HG03565 (cell line): ENCODE measurements around the gene CACUL1.
"Not testable (repeated sequence)": the region's sequence is repeated elsewhere in the genome, so short reads cannot be mapped to it uniquely, and the experiment has no call there.

ENCODE experiments used
- ATAC-seq: cut with Tn5 transposase; IDR thresholded peaks from one replicate; pipeline ENCODE4 v1.9.1; 2021; ENCODE audit warnings: mild to moderate bottlenecking, moderate library complexity; ENCODE audit not compliant: unreplicated experiment

CACUL1 gene

DNA sequence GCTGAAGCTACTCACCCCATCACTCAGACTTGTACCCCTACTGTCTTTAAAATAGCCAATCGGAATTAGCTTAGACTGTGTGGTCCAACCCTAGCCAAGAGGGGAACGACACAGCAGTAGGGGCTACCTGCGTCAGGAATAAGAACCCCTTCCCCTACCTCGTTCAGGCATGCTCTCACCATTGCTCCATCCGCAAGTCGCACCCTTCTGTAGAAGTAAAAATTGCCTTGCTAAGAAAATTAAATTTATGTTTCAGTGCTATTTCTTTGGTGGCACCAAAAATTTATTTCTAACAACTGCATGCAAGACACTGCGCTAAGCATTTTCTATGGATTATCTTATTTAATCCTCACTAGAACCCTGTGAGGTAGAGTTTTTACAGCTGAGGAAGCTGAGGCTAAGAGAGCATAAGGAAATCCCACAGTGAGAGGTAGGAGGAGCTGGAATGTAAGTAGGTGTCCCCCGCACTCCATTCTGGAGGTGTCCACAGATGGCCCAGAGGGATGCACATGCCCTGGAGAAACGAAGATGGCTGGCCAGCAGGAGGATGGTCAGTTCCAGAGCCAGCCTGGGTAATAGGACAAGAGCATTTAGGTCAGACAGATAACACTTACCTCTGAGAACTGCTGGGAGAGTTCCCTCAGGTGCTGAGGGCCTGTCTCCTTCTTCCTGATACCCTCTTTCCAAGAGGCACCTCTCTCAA, 15.3 kb upstream of the CACUL1 start:
- no peak for ATAC-seq

DNA sequence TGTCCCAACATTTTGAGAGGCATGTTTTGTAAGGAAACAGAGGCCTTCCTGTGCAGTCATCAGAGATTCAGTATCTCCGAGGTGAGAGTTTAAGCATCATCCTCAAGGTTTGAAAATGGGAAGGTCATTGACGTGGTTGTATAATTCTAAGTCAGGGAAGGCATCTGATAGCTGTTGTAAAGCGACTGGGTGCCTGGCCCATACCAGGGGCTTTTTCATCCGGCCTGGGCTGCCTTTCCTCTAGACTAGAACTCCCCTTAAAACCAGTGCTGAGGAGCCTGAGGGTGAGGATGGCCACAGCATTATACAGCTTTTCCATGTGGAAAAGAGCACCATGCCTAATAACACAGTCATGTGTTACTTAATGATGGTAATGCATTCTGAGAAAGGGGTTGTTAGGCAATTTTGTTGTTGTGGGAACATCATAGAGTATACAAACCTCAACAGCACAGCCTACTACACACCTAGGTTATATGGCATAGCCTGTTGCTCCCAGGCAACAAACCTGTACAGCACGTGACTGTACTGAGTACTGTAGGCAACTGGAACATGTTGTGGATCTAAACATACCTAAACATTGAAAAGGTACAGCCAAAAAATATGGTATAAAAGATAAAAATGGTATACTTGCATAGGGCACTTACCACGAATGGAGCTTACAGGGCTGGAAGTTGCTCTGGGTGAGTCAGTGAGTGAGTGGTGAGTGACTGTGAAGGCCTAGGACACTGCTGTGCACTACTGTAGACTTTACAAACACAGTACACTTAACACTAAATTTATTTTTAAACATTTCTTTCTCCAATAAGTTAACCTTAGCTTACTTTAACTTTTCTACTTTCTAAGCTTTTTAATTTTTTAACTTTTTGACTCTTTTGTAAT, 13.5 kb upstream of the CACUL1 start:
- ATAC-seq: no peak

DNA sequence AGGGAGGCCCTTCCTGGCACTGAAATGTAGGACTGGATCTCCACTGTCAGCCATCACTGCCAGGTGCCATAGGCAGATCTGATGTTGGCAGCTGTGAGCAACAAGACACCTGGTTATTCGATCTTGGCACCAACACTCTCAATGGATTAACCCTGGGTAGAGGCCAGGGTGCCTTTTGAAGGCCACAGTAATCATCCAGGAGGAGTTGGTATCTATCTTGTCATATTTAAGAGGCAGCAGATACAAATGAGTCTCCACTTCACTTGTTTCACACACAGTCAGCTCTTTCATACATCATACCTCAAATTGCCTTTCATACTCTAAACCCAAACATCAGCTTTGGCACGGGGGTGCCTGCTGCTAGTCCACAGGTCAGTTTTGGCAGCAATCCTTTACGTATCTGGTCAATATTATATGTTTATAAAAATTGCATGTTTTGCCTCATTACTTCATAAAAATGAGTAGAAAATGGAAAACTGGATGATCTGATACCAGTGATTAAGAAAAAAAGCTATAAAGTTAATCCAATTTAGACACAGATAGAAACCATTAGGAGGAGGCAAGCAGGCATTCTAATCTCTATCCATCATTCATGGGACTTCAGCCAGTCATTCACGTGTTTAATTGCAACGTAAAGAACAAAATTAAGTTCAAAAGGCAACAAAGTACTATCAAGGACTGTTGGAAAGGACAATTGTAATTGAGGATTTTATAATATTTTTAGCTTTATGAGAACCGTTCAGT, 12.7 kb upstream of the CACUL1 start:
- ATAC-seq: no peak

DNA sequence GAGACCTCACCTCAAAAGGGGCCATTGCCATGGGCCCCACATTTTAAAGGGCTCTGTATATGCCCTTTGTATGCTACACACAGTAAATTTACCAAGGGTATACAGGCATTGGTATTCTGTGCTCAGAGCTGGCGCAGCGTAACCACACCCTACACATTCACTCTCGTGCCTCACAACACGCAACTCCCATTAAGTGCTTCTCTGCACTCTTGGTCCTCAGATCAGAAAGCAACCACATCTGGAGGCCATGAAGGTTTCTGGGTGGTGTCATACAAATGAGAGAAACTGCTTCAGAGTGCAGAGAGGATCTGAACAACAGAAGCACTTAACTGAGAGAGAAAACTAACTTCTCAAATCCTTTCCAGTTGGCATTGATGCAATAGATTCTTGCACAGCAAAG, 9.4 kb upstream of the CACUL1 start:
- no peak for ATAC-seq

DNA sequence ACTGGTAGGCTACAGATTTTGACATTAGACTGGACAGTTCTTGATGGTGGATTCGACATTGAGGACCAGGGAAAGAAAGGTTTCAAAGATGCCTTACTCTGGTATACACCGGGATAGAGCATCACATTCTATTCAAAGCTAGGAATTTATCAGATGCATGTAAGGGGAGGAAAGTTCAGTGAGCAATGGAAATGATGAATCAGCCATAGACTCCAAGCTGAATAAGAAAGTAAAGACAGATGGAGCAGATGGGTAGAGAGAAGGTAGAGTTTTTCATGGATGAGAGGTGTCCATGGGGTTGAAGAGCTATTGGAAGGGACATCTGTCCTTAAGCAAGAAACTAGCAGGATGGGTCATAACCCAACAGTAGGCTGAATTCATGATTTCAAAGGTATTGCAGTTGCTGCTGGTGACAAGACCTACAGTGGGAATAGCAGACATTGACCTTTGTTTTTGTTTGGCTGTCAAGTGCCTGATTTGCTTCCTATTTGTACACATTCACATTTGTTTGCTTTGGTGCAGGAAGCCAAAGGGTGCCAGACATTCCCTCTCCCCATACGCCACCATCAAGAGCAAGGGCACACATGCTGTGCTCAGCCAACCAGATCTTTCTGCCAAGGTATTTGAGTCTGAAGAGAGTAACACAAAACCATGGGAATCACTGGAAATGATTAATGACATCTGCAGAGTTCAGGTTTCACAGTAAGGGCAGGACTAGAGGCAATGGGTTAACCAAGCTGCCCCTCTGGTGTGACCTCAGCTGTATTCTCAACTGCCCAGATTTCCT, 8.6 kb upstream of the CACUL1 start:
- no peak for ATAC-seq

DNA sequence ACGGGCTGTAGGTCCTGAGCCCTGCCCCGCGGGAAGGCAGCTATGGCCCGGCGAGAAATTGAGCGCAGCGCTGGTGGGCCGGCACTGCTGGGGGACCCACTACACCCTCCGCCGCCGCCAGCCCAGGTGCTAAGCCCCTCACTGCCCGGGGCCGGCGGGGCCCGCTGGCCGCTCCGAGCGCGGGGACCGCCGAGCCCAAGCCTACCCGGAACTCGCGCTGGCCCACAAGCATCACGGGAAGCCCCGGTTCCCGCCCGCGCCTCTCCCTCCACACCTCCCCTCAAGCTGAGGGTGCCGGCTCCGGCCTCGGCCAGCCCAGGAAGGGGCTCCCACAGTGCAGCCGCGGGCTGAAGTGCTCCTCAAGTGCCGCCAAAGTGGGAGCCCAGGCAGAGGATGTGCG, 5.5 kb upstream of the CACUL1 start:
- ATAC-seq: no peak

DNA sequence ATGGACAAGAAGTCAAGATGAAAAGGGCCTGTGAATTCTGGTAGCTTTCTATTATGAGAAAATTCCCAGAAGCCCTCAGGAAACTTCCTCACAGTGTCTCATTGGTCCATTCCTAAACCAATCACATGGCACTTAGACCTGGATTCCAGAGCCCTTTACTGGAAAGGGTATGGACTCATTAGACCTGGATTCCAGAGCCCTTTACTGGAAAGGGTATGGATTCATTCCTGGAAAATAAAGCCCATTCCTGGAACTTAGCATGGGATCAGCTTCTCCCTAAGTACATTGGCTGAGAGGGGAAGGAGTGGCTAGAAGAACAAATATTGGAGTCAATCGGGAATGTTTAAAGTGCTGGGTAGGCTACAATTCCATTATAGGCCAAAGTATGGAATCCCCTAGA, 3.7 kb upstream of the CACUL1 start:
- ATAC-seq: no peak

DNA sequence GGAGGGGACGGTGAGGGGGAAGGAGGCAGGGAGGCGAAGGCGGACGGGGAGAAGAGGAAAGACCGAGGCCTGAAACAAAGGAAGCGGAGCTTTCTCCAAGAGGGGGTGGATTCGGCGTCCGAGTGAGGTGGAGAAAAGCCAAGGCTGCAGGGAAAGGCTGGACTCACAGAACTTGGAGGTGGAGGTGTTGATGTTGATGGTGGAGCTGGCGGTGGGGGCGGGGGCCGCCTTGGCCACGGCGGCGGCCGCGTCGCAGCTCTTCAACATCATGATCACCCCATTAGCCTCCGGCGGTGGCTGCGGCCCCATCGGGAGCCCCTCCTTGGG, 578 bp downstream of the CACUL1 start:
- ATAC-seq: peak; percentile 5

DNA sequence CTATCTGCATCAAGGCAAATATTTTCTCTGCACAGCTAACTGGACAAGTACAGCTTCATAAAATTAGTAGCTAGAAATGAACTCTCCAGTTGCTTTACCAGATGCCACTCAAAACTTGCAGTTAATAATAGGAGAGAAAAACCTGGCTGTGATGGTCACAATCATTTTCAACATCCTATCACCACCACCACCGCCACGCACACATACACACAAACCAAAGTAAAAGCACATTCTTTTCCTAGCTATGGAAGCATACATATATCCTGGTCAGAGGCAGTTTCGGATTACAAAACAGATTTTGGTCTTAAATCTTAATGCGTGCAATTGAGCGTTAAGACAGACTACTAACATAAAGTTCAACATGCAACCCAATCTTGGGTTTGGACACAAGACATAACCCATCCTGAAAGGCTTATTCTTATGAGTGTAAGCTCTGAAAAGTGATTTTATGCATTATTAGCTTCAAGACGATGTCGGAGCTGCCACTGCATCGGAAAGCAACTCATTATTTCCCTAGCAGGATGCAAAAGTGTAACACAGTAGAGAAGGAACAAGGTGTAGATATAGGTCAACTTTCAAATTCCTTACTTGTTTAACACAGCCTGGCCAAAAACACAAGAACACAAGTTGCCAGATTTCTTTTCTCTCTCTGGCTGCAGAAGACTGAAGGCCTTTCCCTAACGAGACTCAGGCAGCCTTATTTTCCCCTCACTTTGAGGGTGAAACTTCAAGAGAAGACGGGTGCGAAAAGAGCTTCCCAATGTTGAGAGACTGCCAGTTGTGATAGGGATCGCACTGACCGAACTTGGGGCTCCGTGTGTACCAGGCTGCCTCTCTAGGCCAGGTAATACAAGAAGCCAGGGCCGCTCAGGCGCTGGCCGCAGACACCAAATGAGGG, 1.2 kb downstream of the CACUL1 start:
- no peak for ATAC-seq

DNA sequence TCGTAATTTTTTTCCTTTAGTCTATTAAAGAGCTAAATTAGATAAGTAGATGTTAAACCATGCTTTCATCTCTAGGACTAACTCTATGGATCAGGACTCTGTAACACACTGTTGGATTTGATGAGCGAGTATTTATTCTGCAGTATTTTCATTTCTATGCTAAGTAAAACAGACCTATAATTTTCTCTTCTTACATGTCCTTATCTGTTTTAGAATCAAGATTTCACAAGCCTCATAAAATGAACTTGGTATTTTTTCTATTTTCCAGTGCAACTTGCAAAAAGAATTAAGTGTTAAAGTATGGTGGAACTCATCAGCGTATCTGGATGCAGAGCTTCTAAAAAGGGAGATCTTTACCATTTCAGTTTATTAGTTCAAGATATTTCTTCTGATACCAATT, 2.4 kb downstream of the CACUL1 start:
- no peak for ATAC-seq

DNA sequence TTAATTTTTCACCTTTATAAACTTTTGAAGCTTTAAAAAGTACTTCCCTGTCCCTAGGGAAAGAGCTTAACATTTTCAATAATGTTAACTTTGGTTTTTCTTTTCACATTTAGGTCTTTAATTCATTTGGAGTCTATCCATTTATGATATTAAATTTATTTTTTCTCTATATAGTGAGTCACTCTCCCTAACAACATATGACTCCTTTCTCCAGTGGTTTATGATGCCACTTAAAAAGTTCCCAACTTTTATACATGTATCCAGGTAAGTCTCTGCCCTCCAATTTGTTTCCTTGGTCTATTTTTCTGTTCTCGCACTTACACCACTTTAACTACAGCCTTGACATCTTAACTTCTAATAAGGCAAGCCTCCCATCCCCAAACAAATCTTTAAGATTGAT, 3.5 kb downstream of the CACUL1 start:
- ATAC-seq: no peak

DNA sequence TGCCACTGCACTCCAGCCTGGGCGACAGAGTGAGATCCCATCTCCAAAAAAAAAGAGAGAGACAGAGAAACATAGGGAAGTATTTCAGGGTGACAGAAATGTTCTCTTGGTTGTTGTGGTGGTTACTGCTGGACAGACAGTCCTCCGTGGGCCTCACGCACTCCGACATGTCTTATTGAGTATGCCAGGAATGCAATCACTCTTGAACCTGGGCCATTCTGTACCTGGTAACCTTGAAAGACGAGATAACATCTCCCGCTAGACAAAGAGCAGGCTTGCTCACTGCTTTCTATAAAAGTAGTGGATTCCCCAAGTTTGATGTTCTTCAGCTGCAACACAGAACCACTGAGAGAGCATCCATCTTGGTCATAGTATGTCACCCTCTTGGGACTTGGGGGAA, 6.7 kb downstream of the CACUL1 start:
- no peak for ATAC-seq

DNA sequence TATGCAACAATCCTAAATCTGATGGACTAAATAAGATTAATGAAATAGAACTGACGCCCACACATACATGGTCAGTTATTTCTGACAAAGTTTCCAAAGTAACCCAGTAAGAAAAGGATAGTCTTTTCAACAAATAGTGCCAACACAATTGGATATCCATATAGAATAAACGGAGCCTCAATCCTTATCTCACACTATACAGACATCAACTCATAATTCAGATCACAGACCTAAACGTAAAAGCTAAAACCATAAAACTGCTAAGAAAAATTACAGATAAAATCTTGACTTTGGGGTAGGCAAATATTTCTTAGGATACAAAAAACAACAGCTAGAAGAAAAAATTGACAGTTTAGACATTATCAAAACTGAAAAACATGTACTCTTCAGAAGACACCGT, 8.5 kb downstream of the CACUL1 start:
- ATAC-seq: no peak

DNA sequence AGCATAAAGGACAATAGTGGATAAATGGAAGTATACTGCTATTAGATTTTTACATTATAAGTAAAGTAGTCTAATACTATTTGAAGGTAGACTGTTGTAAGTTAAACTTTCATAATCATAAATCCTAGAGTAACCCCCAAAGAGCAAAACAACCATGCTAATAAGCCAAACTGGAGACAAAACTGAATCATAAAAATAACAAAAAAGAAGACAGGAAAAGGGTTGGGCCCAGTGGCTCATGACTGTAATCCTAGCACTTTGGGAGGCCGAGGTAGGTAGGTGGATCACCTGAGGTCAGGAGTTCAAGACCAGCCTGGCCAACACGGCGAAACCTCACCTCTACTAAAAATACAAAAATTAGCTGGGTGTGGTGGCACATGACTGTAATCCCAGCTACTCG, 9.7 kb downstream of the CACUL1 start:
- ATAC-seq: no peak

DNA sequence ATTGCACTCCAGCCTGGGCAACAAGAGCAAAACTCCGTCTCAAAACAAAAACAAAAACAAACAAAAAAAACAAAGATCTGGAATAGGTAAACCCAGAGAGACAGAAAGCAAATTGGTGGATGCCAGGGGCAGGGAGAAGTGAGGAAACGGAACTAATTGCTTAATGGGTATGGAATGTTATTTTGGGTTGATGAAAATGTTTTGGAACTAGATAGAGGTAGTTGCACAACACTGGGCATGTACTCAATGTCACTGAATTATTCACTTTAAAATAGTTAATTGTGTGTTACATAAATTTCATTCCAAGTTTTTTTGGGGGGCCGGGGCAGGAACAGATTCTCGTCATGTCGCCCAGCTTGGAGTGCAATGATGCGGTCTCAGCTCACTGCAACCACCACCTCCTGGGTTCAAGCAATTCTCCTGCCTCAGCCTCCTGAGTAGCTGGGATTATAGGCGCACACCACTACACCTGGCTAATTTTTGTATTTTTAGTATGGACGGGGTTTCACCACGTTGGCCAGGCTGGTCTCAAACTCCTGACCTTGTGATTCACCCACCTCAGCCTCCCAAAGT, 10.3 kb downstream of the CACUL1 start:
- not testable (repeated sequence) for ATAC-seq

DNA sequence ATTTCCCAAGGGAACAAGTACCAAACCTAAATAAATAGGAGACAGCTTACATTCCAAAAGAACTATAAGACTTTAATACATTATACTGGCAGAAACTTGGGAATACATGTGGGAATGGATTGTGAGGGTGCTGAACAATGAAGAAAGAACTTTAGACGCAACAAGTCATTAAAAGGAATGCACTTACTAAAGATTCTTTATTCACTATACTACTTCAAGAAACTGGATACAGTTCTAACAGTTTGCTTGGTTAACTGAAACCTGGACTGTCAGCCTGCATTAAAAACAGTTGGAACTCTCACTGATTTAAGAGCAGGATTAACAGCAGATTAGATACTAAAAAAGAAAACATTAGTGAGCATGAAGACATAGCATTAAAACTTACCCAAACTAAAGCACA, 12.0 kb downstream of the CACUL1 start:
- no peak for ATAC-seq

DNA sequence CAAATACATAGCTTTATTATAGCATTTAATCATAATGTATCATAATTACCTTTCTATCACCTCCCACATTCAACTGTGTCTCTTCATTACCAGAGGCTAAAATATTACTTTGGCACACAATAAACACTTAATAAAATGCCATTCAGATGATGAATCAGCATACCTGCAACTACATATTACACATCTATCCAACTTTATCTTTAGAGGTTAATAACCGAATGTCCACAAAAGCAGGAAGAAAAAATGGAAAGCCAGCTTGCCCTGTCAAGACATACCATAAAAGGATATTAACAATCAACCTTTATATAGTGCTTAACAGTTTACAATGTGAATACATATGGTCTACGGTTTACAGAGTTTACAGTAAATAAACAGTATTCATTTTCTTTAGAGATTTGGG, 12.7 kb downstream of the CACUL1 start:
- ATAC-seq: no peak

DNA sequence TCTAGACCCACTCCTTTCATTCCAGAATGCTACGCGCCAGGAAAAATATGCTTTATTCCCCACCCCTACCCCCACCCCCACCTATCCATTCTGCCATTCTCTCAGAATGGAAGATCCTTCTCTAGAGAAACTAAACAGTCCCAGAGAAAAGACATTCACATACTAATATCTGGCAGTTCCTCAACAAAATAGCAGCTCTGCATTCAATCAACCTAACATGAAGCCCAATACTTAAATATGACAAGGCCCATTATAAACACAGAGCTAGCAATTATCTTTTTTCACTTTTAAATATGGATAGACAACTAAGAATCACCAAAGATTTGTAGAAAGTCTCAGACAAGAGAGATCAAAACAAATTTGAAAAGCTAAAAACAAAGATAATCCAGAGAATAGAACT, 16.4 kb downstream of the CACUL1 start:
- ATAC-seq: no peak

DNA sequence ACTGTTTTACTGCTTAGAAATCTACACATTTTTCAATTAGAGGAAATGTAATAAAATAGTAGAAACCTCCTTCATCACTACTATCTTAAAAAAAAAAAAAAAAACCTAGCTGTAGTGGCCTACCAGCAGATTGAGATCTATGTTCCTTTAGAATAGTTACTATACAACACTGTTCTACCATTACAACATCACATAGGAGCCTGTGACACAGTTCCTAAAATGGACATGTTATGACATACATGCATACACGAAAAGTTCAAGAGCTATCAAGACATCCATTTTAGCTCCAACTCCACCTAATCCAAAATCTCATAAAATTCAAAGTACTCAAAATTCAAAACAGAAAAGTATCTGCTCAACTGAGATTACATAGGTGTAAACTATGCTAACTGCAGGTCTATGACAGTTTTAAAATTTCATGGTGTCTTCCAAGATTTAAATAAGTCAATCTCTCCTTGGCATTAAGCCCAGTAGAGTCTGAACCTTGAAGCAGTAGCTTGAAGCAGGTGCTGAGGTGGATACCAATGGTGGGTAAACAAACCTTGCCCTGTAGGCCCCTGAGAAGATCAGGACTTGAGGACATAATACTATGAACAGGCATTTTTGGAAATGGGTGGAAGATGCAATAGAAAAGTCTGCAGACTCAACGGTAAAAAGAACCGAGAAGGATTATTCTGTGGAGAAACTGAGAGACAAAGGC, 17.0 kb downstream of the CACUL1 start:
- no peak for ATAC-seq
